Immature natural killer cell (primary cell): ENCODE measurements around the gene SIRT7. TPM values are rescaled to one million over a fixed set of nuclear protein-coding genes. Genes with fewer than 3 reads are reported as not detected.
"Not testable (repeated sequence)": the region's sequence is repeated elsewhere in the genome, so short reads cannot be mapped to it uniquely, and the experiment has no call there.

Experiments
- DNase-seq, 3 donors: peaks; one replicate each; pipeline ENCODE4 v3.0.0; 2022; ENCODE audit warnings: mixed read lengths in 1 of 3
- H3K27ac Mint-ChIP-seq, 6 donors: one replicate each; pipeline ENCODE4 v1.8.0; 2020; ENCODE audit warnings: mixed read lengths in 6 of 6, mild to moderate bottlenecking in 5 of 6, inconsistent platforms in 4 of 6, moderate library complexity in 3 of 6
- H3K27me3 Mint-ChIP-seq, 3 donors: one replicate each; pipeline ENCODE4 v1.8.0; 2020 to 2021; ENCODE audit warnings: low read depth in 3 of 3, mild to moderate bottlenecking in 3 of 3, mixed read lengths in 3 of 3, moderate library complexity in 3 of 3, inconsistent platforms in 1 of 3
- H3K36me3 Mint-ChIP-seq, 3 donors: one replicate each; pipeline ENCODE4 v1.8.0; 2020; ENCODE audit warnings: mixed read lengths in 3 of 3, inconsistent platforms in 2 of 3, mild to moderate bottlenecking in 2 of 3
- H3K4me1 Mint-ChIP-seq, 2 donors: one replicate each; pipeline ENCODE4 v1.8.0; 2020; ENCODE audit warnings: inconsistent platforms in 2 of 2, mild to moderate bottlenecking in 2 of 2, mixed read lengths in 2 of 2, moderate library complexity in 1 of 2
- H3K4me3 Mint-ChIP-seq, 5 donors: one replicate each; pipeline ENCODE4 v1.8.0; 2020; ENCODE audit warnings: mild to moderate bottlenecking in 5 of 5, mixed read lengths in 5 of 5, inconsistent platforms in 3 of 5, moderate library complexity in 3 of 5
- H3K9me3 Mint-ChIP-seq, 6 donors: one replicate each; pipeline ENCODE4 v1.8.0; 2020; ENCODE audit warnings: mild to moderate bottlenecking in 6 of 6, mixed read lengths in 6 of 6, inconsistent platforms in 4 of 6, moderate library complexity in 3 of 6
- polyA plus RNA-seq, 3 donors: library from polyadenylated mRNA; unstranded; fragments of 300-500 nt; fragmentation: Illumina TruSeq; gene quantifications; one replicate each; pipeline ENCODE4 v1.2.3, GENCODE V29; 2021

The SIRT7 gene
- polyA plus RNA-seq, 3 donors from 2014 or later, result 27.2 to 54.7 (median 36.2) TPM

DNA sequence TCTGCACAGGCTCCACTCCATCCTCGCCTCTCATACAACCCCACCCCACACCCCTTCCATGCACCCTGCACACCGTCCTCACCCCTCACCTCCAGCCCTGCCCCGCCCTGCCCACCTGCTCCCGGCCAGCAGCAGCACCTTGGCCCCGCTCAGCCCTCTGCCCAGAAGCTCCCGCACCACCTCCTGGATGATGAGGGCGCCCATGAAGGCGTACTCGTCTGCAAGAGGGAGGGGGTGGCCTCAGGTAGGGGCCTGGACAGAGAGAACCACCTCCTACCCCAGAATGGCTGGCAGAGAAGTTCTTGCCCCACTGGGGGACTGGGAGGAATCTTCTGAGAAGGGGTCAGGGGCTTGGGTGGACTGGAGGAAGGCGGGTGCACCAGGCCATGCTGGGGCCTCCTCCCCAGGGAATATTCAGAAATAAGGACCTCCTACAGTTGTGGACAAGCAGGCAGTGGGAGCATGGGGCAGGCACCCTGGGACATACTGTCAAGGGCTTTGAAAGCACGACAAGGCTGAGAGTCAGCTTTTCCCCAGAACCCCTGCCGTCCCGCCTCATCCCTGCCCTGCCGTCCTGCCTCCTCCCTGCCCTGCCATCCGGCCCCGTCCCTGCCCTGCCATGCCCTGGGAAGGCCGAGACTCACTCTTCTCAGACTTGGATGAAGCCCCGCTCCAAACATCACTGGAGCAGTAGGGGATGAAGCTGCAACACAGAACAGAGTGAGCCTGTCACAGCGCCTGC is 39.9 kb upstream of the SIRT7 start:
- Mint-ChIP-seq H3K4me3 (peak overlapping the region in 2 of 5 donors; percentile 9 to 46), H3K4me1 (peaks cover 0 to 9% of the 10 kb centered on the region in 2 donors), H3K27ac (no peak overlapping the region), H3K36me3 (no peaks in the 10 kb centered on the region), H3K27me3 (peaks cover 12 to 13% (median 13%) of the 10 kb centered on the region in 3 donors), H3K9me3 (no peaks in the 10 kb centered on the region)
- no peak for DNase-seq

DNA sequence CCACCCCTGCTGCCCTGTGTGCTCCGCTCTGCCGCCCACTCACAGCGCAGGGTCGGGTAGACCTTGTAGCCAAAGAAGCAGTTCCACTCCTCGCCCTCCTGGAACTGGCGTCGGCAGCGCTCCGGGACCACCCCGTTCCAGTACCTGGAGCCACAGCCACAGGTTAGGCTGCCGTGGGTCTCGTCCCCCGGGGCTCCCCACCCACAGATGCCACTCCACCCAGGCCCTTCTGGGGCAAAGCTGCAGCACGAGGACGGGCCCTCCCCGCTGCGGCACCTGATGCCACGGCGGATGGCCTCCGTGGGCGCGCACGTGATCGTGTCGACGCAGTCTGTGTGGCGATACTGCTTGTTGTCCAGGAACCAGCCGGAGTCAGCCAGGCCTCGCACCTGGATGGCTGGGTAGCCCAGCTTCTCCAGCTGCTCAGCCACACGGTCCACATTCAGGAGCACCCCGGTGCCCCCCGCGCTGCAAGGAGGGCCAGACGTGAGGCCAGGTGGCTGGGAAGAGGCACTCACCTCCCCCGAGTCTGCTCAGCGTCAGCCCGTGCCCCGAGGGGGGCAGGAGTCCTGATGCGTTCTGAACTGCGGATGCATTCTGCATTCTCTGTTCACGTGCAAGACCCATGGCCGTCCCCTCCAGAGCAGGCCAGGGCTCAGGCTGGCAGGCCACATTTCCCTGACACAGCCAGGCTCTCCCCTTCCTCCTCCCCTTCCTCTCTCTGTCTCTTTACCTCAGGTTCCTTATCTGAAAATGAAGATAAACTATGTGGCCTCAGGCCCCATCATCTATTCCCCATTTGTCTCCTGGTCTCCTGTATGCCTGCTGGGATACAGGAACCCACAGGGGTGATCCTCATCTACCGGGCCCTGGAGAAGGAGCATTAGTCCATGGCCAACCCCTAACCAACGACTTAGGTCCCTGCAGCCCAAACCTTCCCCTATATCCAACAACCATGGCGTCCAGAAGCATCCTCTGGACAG is 38.9 kb upstream of the SIRT7 start:
- no peak for DNase-seq
- Mint-ChIP-seq H3K27ac (peak overlapping the region in 1 of 6 donors; percentile 69), H3K36me3 (no peaks in the 10 kb centered on the region), H3K9me3 (no peaks in the 10 kb centered on the region), H3K4me1 (peaks cover 0 to 6% of the 10 kb centered on the region in 2 donors), H3K4me3 (peak overlapping the region in 2 of 5 donors; percentile 9 to 32), H3K27me3 (peaks cover 7 to 11% (median 9%) of the 10 kb centered on the region in 3 donors)

DNA sequence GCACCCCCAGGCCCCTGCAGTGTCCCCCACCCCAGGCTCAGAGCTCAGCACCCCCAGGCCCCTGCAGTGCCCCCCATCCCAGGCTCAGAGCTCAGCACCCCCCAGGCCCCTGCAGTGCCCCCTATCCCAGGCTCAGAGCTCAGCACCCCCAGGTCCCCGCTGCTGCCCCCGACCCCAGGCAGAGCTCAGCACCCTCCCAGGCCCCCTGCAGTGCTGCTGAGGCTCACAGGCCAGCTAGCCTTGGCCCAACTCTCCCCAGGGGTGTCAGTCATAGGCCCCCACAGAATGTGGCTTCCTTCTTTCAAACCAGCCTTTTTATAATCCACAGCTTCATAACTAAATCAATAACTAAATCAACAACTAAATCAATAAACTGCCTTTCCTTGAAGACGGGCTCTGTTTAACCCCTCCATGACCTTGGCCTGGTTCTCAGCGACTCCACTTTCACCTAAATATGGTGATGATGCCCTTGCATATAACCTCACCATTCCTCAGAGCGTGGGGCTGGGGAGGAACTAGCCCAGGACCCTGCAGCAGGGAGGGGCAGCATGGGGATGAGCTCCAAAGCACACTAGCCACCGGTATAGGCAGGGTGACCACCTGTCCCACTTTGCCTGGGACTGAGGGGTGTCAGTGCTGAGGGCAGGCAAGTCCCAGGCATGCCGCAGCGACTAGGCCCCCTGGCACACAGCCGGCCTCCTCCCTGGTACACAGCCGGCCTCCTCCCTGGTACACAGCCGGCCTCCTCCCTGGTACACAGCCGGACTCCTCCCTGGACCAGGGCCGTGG is 38.0 kb upstream of the SIRT7 start:
- Mint-ChIP-seq H3K27ac (no peak overlapping the region), H3K36me3 (no peaks in the 10 kb centered on the region), H3K4me3 (no peak overlapping the region), H3K27me3 (peaks cover 7 to 11% (median 9%) of the 10 kb centered on the region in 3 donors), H3K4me1 (peaks cover 0 to 7% of the 10 kb centered on the region in 2 donors), H3K9me3 (no peaks in the 10 kb centered on the region)
- DNase-seq, result no peak

DNA sequence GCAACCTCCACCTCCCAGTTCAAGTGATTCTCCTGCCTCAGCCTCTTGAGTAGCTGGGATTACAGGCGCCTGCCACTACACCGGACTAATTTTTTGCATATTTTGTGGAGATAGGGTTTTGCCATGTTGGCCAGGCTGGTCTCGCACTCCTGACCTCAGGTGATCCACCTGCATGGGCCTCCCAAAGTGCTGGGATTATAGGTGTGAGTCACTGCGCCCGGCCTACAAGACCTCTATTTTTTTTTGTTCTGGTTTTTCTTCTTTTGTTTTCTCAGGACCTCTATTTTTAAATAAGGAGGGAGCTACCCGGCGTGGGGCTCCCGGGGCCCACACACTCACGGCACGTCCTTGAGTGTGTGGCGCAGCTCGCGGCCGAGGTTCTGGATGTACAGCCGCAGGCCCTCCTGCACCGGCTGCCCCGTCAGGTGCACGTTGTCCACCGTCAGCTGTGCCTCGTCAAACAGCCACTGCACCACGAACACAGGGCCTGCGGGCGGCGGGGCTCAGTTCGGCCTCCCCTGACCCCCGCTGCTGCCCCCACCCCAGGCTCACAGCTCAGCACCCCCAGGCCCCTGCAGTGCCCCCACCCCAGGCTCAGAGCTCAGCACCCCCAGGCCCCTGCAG is 37.2 kb upstream of the SIRT7 start:
- no peak for DNase-seq
- peaks cover 0 to 7% of the 10 kb centered on the region in 2 donors for H3K4me1 Mint-ChIP-seq
- H3K27me3 Mint-ChIP-seq, result peaks cover 7 to 11% (median 10%) of the 10 kb centered on the region in 3 donors
- H3K27ac Mint-ChIP-seq, result no peak overlapping the region
- no peaks in the 10 kb centered on the region for H3K9me3 Mint-ChIP-seq
- H3K4me3 Mint-ChIP-seq, result no peak overlapping the region
- no peaks in the 10 kb centered on the region for H3K36me3 Mint-ChIP-seq

DNA sequence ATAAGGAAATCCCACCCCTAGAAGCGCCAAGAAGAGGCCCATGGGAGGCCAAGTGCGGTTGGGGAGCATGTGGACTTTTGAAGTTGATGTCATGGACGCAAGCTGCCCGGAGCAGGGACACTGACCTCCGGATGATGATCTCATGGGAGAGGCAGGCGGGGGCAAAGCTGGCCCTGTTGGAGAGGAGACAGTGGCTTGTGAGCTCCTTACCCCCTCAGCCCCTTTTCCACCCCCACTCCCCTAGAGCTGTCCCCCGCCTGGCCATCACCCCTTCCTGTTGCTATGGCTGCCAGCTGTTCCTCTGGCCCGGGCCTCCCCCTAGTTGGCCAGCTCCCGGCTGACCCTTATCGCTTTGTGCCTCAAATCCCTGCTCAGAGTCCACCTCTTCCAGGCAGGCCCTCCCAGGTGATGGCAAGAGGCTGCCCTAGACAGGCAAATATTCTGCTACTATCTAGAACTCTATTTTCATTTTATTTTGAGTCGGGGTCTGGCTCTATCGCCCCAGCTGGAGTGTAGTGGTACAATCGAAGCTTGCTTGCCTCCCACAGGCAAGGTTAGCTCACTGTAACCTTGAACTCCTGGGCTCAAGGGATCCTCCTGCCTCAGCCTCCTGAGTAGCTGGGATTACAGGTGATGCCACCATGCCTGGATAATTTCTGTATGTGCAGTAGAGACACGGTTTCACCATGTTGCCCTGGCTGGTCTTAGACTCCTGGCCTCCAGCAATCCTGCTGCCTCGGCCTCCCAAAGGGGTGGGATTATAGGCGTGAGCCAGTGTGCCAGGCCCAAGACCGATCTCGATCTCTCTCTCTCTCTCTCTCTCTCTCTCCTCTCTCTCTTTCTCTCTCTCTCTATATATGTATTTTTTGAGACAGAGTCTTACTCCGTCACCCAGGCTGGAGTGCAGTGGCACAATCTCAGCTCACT is 36.4 kb upstream of the SIRT7 start:
- Mint-ChIP-seq H3K4me3 (no peak overlapping the region), H3K36me3 (no peaks in the 10 kb centered on the region), H3K27me3 (peaks cover 7 to 11% (median 10%) of the 10 kb centered on the region in 3 donors), H3K27ac (no peak overlapping the region), H3K4me1 (peaks cover 0 to 7% of the 10 kb centered on the region in 2 donors), H3K9me3 (no peaks in the 10 kb centered on the region)
- DNase-seq, result no peak

DNA sequence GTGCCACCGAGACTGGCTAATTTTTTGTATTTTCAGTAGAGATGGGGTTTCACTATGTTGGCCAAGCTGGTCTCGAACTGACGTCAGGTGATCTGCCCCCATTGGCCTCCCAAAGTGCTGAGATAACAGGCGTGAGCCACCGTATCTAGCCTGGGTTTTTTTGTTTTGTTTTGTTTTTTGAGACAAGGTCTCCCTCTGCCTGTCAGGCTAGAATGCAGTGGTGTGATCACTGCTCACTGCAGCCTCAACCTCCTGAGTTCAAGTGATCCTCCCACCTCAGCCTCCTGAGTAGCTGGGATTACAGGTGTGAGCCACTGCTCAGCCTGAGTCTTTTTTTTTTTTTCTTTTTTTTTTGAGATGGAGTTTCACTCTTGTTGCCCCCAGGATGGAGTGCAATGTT is 35.5 kb upstream of the SIRT7 start:
- not testable (repeated sequence) for H3K36me3 Mint-ChIP-seq, H3K27ac Mint-ChIP-seq, H3K9me3 Mint-ChIP-seq, H3K4me1 Mint-ChIP-seq, DNase-seq, H3K4me3 Mint-ChIP-seq
- peaks cover 2 to 10% (median 5%) of the 10 kb centered on the region in 3 donors for H3K27me3 Mint-ChIP-seq

DNA sequence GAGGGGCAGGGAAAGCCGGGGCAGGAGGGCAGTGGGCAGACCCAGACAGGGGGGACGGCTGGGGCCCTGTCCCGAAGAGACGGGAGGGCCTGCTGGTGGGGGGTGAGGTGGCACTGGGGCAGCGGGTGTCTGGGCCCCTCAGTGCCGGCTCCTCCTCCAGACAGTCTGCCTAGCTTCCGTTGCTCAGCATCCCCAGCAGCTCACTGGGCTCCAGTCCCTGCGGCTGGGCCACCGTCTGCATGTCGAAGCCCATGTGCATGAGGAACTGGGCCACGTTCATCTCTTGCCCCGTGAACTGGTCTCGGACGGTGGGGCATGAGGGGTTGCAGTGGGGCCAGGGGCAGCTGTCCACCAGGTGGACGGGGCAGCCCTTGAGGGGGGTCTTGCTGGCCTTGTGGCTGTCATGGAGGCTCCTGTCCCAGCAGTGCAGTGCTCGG is 34.8 kb upstream of the SIRT7 start:
- peaks cover 0 to 1% of the 10 kb centered on the region in 2 donors for H3K4me1 Mint-ChIP-seq
- no peak overlapping the region for H3K27ac Mint-ChIP-seq
- no peak overlapping the region for H3K4me3 Mint-ChIP-seq
- H3K36me3 Mint-ChIP-seq, result no peaks in the 10 kb centered on the region
- H3K9me3 Mint-ChIP-seq, result no peaks in the 10 kb centered on the region
- peaks cover 0 to 8% (median 2%) of the 10 kb centered on the region in 3 donors for H3K27me3 Mint-ChIP-seq
- DNase-seq, result no peak

DNA sequence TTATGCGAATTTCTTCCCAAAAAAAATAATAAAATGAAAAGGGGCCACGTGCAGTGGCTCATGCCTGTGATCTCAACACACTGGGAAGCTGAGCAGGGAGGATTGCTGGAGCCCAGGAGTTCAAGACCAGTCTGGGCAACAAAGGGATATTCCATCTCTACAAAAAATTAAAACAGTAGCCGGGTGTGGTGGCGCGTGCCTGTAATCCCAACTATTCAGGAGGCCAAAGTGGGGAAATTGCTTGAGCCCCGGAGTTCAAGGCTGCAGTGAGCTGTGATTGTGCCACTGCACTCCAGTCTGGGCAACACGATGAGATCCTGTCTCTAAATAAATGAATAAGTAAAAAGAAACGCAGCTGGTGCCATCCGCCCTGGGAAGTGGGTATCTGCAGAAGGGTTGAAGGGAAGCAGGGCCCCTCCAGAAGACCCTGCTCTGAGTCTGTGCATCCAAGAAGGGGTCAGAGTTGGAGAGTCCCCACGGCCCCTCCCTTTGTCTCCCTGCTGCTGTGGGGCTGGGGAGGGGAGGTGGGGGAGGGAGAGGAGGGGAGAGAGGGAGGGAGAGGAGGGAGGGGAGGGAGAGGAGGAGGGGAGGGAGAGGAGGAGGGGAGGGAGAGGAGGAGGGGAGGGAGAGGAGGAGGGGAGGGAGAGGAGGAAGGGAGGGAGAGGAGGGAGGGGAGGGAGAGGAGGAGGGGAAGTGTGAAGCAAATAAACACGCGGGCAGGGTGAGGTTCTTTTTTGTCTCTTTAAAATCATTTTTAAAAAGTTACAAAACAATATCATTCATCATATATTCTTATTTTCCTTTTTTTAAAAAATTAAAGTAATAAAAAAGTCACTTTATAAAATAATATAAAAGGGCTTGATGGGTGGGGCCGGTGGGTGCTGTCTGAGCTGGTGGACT is 34.1 kb upstream of the SIRT7 start:
- Mint-ChIP-seq H3K4me1 (peaks cover 0 to 1% of the 10 kb centered on the region in 2 donors), H3K27ac (no peak overlapping the region), H3K4me3 (no peak overlapping the region), H3K27me3 (peaks cover 0 to 8% (median 2%) of the 10 kb centered on the region in 3 donors), H3K9me3 (no peaks in the 10 kb centered on the region), H3K36me3 (no peaks in the 10 kb centered on the region)
- no peak for DNase-seq

DNA sequence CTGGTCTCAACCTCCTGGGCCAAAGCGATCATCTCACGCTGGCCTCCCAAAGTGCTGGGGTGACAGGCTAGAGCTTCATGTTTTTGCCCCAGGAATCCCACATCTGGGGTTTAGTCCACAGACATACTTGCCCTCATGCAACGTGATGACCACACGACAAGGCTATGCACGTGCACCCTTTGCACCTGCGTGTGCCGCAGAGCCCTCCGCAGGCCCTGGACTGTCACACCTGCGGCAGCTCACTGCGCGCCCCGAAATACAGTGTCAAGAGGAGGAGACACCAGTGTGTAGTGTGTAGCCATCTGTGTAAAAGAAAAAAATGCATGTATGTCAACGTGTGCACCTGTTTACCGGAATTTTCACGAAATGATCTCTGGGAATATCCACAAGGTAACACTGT is 32.5 kb upstream of the SIRT7 start:
- DNase-seq, result no peak
- H3K27ac Mint-ChIP-seq, result no peak overlapping the region
- no peaks in the 10 kb centered on the region for H3K9me3 Mint-ChIP-seq
- H3K36me3 Mint-ChIP-seq, result no peaks in the 10 kb centered on the region
- no peak overlapping the region for H3K4me3 Mint-ChIP-seq
- peaks cover 0 to 1% of the 10 kb centered on the region in 2 donors for H3K4me1 Mint-ChIP-seq
- H3K27me3 Mint-ChIP-seq, result peaks cover 2 to 8% (median 2%) of the 10 kb centered on the region in 3 donors

DNA sequence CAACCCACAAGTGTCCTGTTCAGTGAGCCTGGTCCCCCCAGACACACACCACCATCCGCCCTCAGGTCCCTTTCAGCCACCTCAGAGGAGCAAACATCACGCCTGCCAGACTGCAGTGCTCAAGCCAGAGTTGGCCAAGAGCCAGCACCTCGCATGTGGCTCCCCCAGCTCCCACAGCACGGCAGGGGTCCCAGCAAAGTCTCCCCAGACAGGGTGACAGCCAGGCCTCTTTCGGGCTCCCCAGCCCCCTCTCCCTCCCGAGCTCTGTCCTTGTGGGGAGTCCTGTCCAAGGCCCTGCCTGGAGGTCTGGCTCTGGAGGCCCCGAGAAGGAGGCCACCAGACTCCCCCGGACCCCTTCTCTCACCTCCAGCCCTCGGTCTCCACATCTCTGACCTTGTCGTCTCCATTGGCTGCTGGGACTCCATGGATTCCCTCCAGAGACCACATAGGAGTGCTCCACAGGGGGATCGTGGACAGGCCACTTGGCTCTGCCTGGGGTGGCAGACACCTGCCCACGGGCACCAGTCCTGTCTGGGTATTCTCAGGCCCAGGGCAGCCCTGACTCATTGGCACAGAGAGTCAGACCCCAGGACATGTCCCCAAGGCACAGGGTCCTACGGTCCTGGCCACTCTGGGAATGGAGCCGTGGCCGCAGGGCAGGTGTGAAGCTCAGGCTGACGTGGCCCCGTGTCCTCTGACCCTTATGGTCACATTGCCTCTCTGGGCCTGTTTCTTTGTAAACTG is 30.8 kb upstream of the SIRT7 start:
- no peak overlapping the region for H3K4me3 Mint-ChIP-seq
- H3K9me3 Mint-ChIP-seq, result no peaks in the 10 kb centered on the region
- H3K36me3 Mint-ChIP-seq, result no peaks in the 10 kb centered on the region
- H3K27ac Mint-ChIP-seq, result no peak overlapping the region
- H3K27me3 Mint-ChIP-seq, result peaks cover 2 to 5% (median 4%) of the 10 kb centered on the region in 3 donors
- no peak for DNase-seq
- peaks cover 0 to 1% of the 10 kb centered on the region in 2 donors for H3K4me1 Mint-ChIP-seq

DNA sequence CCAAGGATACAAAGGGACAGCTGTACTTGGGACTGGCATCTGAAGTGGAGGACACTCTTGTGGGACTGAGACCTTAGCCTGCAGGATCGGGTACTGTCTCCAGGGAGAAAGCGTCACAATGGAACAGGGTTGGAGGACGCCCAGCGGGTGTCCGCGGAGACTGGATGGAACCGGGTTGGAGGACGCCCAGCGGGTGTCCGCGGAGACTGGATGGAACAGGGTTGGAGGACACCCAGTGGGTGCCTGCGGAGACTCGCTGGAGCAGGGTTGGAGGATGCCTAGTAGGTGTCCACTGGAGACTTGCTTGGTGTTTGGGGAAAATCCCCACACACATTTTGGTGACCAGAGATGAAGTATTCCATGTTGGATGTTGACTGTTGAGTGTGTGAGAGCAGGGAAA is 29.2 kb upstream of the SIRT7 start, which contains the start of gene MYADML2:
MYADML2 (minus strand) TSS at position 45 of the 400 bp plus-strand sequence. CDS start 5,492 bp downstream, outside the sequence.
- Mint-ChIP-seq H3K36me3 (no peaks in the 10 kb centered on the region), H3K27ac (no peak within 1 kb of the TSS), H3K4me3 (no peak within 1 kb of the TSS), H3K27me3 (peaks cover 2 to 8% (median 5%) of the 10 kb centered on the region in 3 donors), H3K9me3 (no peaks in the 10 kb centered on the region), H3K4me1 (peaks cover 0 to 1% of the 10 kb centered on the region in 2 donors)
- no peak for DNase-seq
